GM12878 (cell line): Measurements from ENCODE around the gene DHRS7C. TPM values are rescaled to one million over a fixed set of nuclear protein-coding genes. Genes with fewer than 3 reads are reported as not detected.

ENCODE experiments used
- ATAC-seq: fragments of 200-7000 bp; cut with Tn5 transposase; 3 replicates; pipeline ENCODE4 v1.9.1; 2020; ENCODE audit warnings: mild to moderate bottlenecking, moderate library complexity
- BruUV-seq: library from RNA; stranded (reverse); fragments of 400-500 nt; replicated peaks from 2 replicates; lab custom pipeline; 2021; lab: Mats Ljungman, UMichigan
- CTCF ChIA-PET: fragments of 300-600 bp; sonication (Branson Sonifier 250); formaldehyde crosslinking; extraction: SDS; loops from one replicate; lab custom pipeline; 2021; ENCODE audit warnings: inconsistent platforms; lab: Yijun Ruan, JAX
- POLR2A ChIA-PET: fragments of 350-600 bp; formaldehyde crosslinking; extraction: SDS; loops from one replicate; lab custom pipeline; 2021; ENCODE audit warnings: inconsistent platforms; lab: Charles Lee
- RAD21 ChIA-PET: fragments of 300-600 bp; sonication (Branson Sonifier 250); formaldehyde crosslinking; loops from one replicate; lab custom pipeline; 2023; ENCODE audit warnings: antibody characterized with exemption; ENCODE audit not compliant: unreplicated experiment; lab: Charles Lee
- SMC1A ChIA-PET: fragments of 300-600 bp; sonication (Branson Sonifier 250); formaldehyde crosslinking; loops from one replicate; lab custom pipeline; 2023; ENCODE audit not compliant: unreplicated experiment, uncharacterized antibody; lab: Charles Lee
- DNase-seq: peaks from one replicate; pipeline ENCODE4 v3.0.0-alpha.2; 2011; ENCODE audit warnings: low read depth, low spot score
- FAIRE-seq: peaks from 3 replicates; lab custom pipeline; 2011; peaks lifted over from hg19 to GRCh38; lab: Jason Lieb, UNC
- H2AFZ ChIP-seq: 2 replicates; pipeline ENCODE4 v1.6.0; 2011; ENCODE audit warnings: low read depth, low read length, control low read depth; ENCODE audit not compliant: control insufficient read depth
- H3K27ac ChIP-seq: 2 replicates; pipeline ENCODE4 v1.5.1; 2011; ENCODE audit warnings: control low read depth; ENCODE audit not compliant: control insufficient read depth, insufficient read depth
- H3K27me3 ChIP-seq, 2 experiments: replicated peaks in 1 of 2; 2 replicates each; pipeline versions ENCODE4 v1.6.0 to v1.6.1; 2011; ENCODE audit warnings: low read length in 1 of 2; ENCODE audit not compliant: control insufficient read depth in 2 of 2, insufficient read depth in 2 of 2
- H3K36me3 ChIP-seq, 2 experiments: 2 replicates each; pipeline ENCODE4 v1.5.1; 2011; ENCODE audit warnings: low read length in 1 of 2; ENCODE audit not compliant: control insufficient read depth in 2 of 2, insufficient read depth in 2 of 2
- H3K4me1 ChIP-seq: 2 replicates; pipeline ENCODE4 v1.6.1; 2011; ENCODE audit warnings: mild to moderate bottlenecking, low read length, moderate library complexity, mixed read lengths; ENCODE audit not compliant: control insufficient read depth, insufficient read depth
- H3K4me2 ChIP-seq: 2 replicates; pipeline ENCODE4 v1.6.0; 2011; ENCODE audit warnings: control low read depth; ENCODE audit not compliant: control insufficient read depth, insufficient read depth
- H3K4me3 ChIP-seq: fragments of 200-600 bp; sonication (generic); 2 replicates; pipeline ENCODE4 v1.5.1; 2016
- H3K79me2 ChIP-seq: 2 replicates; pipeline ENCODE4 v1.6.0; 2011; ENCODE audit warnings: low read length; ENCODE audit not compliant: control insufficient read depth, insufficient read depth
- H3K9ac ChIP-seq: 2 replicates; pipeline ENCODE4 v1.8.0; 2011; ENCODE audit warnings: low read length, control low read depth, mixed read lengths; ENCODE audit not compliant: control insufficient read depth, insufficient read depth
- H3K9me3 ChIP-seq: replicated peaks from 3 replicates; pipeline ENCODE4 v1.5.1; 2011; ENCODE audit warnings: mild to moderate bottlenecking, low read length; ENCODE audit not compliant: control insufficient read depth, insufficient read depth
- H4K20me1 ChIP-seq: 2 replicates; pipeline ENCODE4 v1.6.0; 2011; ENCODE audit not compliant: control insufficient read depth, insufficient read depth
- BRCA1 ChIP-seq: IDR thresholded peaks from 2 replicates; pipeline ENCODE4 v1.6.1; 2011; ENCODE audit warnings: low read depth, low read length, improper control_type of control experiment
- IRF4 ChIP-seq: IDR thresholded peaks from 2 replicates; pipeline ENCODE4 v1.6.1; 2011; ENCODE audit warnings: low read depth, low read length
- KAT2A ChIP-seq: conservative IDR thresholded peaks from 2 replicates; pipeline ENCODE4 v1.6.1; 2011; ENCODE audit warnings: low read depth, low read length; ENCODE audit not compliant: control insufficient read depth
- MYB ChIP-seq: fragments of 150-350 bp; IDR thresholded peaks from 2 replicates; pipeline ENCODE4 v1.6.1; 2014; ENCODE audit warnings: mild to moderate bottlenecking, low read depth, low read length, borderline replicate concordance
- NFYB ChIP-seq: IDR thresholded peaks from 2 replicates; pipeline ENCODE4 v1.6.1; 2011; ENCODE audit warnings: low read depth, mild to moderate bottlenecking, low read length, improper control_type of control experiment, moderate library complexity; ENCODE audit not compliant: insufficient read depth
- PML ChIP-seq: IDR thresholded peaks from 2 replicates; pipeline ENCODE4 v1.6.1; 2012; ENCODE audit warnings: low read length, inconsistent platforms
- POLR2AphosphoS5 ChIP-seq: IDR thresholded peaks from 2 replicates; pipeline ENCODE4 v1.6.1; 2011; ENCODE audit warnings: mild to moderate bottlenecking, low read length, inconsistent platforms
- SIN3A ChIP-seq: IDR thresholded peaks from 2 replicates; pipeline ENCODE4 v1.6.1; 2012; ENCODE audit warnings: low read depth, low read length, improper control_type of control experiment
- WGBS: methylation state at CpG from one replicate; pipeline ENCODE4 v1.1.6; 2016; ENCODE audit warnings: low lambda C conversion rate; ENCODE audit not compliant: insufficient replicate concordance, insufficient coverage; ENCODE audit errors: missing lambda C conversion rate; 5-methylcytosine and 5-hydroxymethylcytosine counted together
- in situ Hi-C: fragments of 300-500 bp; cut with MboI; formaldehyde crosslinking; loops from 9 replicates; pipeline ENCODE4 v1.14.3; 2018; ENCODE audit warnings: mixed read lengths
- intact Hi-C: fragments of 100-400 bp; cut with micrococcal nuclease; formaldehyde crosslinking; loops from one replicate; pipeline ENCODE4 v1.14.2; 2022; ENCODE audit not compliant: unreplicated experiment
- polyA plus RNA-seq, 11 experiments: library from polyadenylated mRNA; depleted of rRNA in 4 of 11; unstranded in 6 of 11; stranded (reverse) in 5 of 11; fragments of >200 nt; fragmentation: Nextera tagmentation in 4 of 11; fragmentation: Illumina TruSeq in 1 of 11; extraction: Ambion mirVana in 4 of 11; extraction: Trizol in 1 of 11; gene quantifications; 1 replicate in 1 of 11; 2 replicates in 10 of 11; pipeline versions ENCODE4 v1.2.1 to v1.2.3, GENCODE V29; 2011 to 2016; ENCODE audit warnings: inconsistent platforms in 2 of 11, missing spikeins in 2 of 11, low read depth in 1 of 11
- total RNA-seq, 4 experiments: library from RNA; depleted of rRNA in 3 of 4; stranded (reverse); fragments of >200 nt in 3 of 4; fragmentation: Illumina TruSeq in 1 of 4; extraction: Trizol in 1 of 4; gene quantifications; 2 replicates each; pipeline versions ENCODE4 v1.2.1 to v1.2.3, GENCODE V29; 2013 to 2021
- TF ChIP-seq, protein P1 (sequence below): fragments of 150-350 bp; IDR thresholded peaks from 2 replicates; pipeline ENCODE4 v1.6.1; 2016; ENCODE audit warnings: low read depth, low read length
- TF ChIP-seq, protein P2 (sequence below): fragments of 150-350 bp; IDR thresholded peaks from 2 replicates; pipeline ENCODE4 v1.6.1; 2014; ENCODE audit warnings: mild to moderate bottlenecking, low read depth, low read length
- TF ChIP-seq, protein P3 (sequence below): IDR thresholded peaks from 2 replicates; pipeline ENCODE4 v1.6.1; 2012; ENCODE audit warnings: low read depth, low read length, improper control_type of control experiment
- TF ChIP-seq, protein P4 (sequence below): fragments of 450-650 bp; IDR thresholded peaks from 2 replicates; pipeline ENCODE4 v1.6.1; 2017; ENCODE audit warnings: mild to moderate bottlenecking, moderate library complexity

The DHRS7C gene
- total and polyA plus RNA-seq, 10 of the 15 experiments (the other 5 are each of a cell fraction or from before 2014, with no cell fraction given): not detected

DNA sequence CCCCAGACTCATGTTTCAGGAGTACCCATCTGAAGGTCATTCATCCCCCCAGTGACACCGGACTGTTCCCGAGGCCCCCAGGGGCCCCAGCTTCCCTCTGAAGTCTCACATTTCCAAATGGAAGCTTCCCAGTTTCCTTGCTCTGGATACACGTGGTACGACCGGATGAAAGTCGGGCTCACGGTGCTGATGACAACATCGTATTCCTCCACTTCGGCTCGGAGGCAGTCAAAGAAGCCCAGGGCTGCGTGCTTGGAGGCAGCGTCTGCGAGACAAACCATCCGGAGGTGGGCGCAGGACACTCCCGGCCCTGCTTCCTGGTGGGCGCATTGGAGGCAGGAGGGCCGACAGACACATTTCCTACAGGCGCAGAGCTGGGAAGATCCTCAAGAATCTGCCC lies 18.7 kb downstream of the DHRS7C start:
- ATAC-seq: no peak
- CTCF ChIA-PET: no interaction called here
- no peak for FAIRE-seq
- Histone ChIP-seq H3K9ac (no peak overlapping the region), H3K27me3 (no peaks in the 10 kb centered on the region), H4K20me1 (no peaks in the 10 kb centered on the region), H3K27ac (no peak overlapping the region), H3K4me2 (no peak overlapping the region), H3K9me3 (no peaks in the 10 kb centered on the region), H3K36me3 (no peaks in the 10 kb centered on the region), H3K79me2 (no peaks in the 10 kb centered on the region), H3K4me1 (no peaks in the 10 kb centered on the region), H2AFZ (no peak overlapping the region), H3K4me3 (no peak overlapping the region)
- POLR2A ChIA-PET: no interaction called here
- no peak for DNase-seq
- 43% methylated on average over 19 of the region's 19 CpGs for WGBS
- RAD21 ChIA-PET: no interaction called here
- BruUV-seq: no TSS peak
- in situ Hi-C loops: no loop called here
- intact Hi-C loops: no loop called here
- SMC1A ChIA-PET: no interaction called here
- TF ChIP-seq SIN3A (no peak), KAT2A (no peak), NFYB (no peak), PML (no peak), MYB (no peak), BRCA1 (no peak), POLR2AphosphoS5 (no peak), IRF4 (no peak)
- TF ChIP-seq, protein P1, sequence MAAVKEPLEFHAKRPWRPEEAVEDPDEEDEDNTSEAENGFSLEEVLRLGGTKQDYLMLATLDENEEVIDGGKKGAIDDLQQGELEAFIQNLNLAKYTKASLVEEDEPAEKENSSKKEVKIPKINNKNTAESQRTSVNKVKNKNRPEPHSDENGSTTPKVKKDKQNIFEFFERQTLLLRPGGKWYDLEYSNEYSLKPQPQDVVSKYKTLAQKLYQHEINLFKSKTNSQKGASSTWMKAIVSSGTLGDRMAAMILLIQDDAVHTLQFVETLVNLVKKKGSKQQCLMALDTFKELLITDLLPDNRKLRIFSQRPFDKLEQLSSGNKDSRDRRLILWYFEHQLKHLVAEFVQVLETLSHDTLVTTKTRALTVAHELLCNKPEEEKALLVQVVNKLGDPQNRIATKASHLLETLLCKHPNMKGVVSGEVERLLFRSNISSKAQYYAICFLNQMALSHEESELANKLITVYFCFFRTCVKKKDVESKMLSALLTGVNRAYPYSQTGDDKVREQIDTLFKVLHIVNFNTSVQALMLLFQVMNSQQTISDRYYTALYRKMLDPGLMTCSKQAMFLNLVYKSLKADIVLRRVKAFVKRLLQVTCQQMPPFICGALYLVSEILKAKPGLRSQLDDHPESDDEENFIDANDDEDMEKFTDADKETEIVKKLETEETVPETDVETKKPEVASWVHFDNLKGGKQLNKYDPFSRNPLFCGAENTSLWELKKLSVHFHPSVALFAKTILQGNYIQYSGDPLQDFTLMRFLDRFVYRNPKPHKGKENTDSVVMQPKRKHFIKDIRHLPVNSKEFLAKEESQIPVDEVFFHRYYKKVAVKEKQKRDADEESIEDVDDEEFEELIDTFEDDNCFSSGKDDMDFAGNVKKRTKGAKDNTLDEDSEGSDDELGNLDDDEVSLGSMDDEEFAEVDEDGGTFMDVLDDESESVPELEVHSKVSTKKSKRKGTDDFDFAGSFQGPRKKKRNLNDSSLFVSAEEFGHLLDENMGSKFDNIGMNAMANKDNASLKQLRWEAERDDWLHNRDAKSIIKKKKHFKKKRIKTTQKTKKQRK: no peak
- TF ChIP-seq, protein P2, sequence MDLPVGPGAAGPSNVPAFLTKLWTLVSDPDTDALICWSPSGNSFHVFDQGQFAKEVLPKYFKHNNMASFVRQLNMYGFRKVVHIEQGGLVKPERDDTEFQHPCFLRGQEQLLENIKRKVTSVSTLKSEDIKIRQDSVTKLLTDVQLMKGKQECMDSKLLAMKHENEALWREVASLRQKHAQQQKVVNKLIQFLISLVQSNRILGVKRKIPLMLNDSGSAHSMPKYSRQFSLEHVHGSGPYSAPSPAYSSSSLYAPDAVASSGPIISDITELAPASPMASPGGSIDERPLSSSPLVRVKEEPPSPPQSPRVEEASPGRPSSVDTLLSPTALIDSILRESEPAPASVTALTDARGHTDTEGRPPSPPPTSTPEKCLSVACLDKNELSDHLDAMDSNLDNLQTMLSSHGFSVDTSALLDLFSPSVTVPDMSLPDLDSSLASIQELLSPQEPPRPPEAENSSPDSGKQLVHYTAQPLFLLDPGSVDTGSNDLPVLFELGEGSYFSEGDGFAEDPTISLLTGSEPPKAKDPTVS: no peak
- TF ChIP-seq, protein P3, sequence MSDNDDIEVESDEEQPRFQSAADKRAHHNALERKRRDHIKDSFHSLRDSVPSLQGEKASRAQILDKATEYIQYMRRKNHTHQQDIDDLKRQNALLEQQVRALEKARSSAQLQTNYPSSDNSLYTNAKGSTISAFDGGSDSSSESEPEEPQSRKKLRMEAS: no peak
- TF ChIP-seq, protein P4, sequence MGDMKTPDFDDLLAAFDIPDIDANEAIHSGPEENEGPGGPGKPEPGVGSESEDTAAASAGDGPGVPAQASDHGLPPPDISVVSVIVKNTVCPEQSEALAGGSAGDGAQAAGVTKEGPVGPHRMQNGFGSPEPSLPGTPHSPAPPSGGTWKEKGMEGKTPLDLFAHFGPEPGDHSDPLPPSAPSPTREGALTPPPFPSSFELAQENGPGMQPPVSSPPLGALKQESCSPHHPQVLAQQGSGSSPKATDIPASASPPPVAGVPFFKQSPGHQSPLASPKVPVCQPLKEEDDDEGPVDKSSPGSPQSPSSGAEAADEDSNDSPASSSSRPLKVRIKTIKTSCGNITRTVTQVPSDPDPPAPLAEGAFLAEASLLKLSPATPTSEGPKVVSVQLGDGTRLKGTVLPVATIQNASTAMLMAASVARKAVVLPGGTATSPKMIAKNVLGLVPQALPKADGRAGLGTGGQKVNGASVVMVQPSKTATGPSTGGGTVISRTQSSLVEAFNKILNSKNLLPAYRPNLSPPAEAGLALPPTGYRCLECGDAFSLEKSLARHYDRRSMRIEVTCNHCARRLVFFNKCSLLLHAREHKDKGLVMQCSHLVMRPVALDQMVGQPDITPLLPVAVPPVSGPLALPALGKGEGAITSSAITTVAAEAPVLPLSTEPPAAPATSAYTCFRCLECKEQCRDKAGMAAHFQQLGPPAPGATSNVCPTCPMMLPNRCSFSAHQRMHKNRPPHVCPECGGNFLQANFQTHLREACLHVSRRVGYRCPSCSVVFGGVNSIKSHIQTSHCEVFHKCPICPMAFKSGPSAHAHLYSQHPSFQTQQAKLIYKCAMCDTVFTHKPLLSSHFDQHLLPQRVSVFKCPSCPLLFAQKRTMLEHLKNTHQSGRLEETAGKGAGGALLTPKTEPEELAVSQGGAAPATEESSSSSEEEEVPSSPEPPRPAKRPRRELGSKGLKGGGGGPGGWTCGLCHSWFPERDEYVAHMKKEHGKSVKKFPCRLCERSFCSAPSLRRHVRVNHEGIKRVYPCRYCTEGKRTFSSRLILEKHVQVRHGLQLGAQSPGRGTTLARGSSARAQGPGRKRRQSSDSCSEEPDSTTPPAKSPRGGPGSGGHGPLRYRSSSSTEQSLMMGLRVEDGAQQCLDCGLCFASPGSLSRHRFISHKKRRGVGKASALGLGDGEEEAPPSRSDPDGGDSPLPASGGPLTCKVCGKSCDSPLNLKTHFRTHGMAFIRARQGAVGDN: no peak
